ENCODE results near the gene BTBD10. TPM values are rescaled to one million over a fixed set of nuclear protein-coding genes. Genes with fewer than 3 reads are reported as not detected.

Gene BTBD10
- total and polyA plus RNA-seq, 7 donors, result 18.9 to 77.8 (median 43.3) TPM

DNA sequence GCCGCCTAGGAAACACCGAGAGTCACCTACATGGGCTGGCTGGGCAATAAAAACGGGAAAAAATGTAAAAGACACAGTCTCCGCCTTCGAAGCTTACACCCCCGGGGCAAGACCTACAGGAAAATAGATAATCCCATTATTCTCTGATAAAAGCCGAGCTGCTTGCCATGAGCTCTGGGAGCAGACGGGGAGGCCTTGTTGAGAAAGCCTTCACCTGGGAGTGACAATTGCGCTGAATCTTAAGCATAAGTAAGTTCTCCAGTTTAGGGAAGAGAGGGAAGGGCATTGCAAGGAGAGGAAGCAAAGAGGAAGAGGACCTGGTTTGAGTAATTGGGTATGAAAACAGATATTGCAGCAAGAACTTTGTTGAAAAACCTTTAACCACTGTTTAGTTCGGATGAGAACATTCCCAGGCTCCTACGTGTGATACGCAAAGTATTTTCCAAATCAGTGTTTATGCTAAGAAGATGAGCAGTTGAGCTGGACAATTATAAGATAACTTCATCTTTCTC is 813 bp upstream of the BTBD10 start:
- Histone ChIP-seq H3K27me3 (no peaks in the 10 kb centered on the region), H3K27ac (peak overlapping the region; percentile 85 to 92 (median 92)), H3K4me3 (peak overlapping the region; percentile 74 to 92 (median 78)), H3K36me3 (no peaks in the 10 kb centered on the region), H3K9me3 (no peaks in the 10 kb centered on the region), H3K4me1 (peaks cover 0 to 21% (median 14%) of the 10 kb centered on the region in 4 donors)
- no peak for DNase-seq
- TF ChIP-seq POLR2AphosphoS5 (IDR thresholded peaks at IDR 0.05) (no peak), EP300 (IDR thresholded peaks at IDR 0.05) (no peak), POLR2A (IDR thresholded peaks at IDR 0.05) (no peak)
- TF ChIP-seq, protein P1, sequence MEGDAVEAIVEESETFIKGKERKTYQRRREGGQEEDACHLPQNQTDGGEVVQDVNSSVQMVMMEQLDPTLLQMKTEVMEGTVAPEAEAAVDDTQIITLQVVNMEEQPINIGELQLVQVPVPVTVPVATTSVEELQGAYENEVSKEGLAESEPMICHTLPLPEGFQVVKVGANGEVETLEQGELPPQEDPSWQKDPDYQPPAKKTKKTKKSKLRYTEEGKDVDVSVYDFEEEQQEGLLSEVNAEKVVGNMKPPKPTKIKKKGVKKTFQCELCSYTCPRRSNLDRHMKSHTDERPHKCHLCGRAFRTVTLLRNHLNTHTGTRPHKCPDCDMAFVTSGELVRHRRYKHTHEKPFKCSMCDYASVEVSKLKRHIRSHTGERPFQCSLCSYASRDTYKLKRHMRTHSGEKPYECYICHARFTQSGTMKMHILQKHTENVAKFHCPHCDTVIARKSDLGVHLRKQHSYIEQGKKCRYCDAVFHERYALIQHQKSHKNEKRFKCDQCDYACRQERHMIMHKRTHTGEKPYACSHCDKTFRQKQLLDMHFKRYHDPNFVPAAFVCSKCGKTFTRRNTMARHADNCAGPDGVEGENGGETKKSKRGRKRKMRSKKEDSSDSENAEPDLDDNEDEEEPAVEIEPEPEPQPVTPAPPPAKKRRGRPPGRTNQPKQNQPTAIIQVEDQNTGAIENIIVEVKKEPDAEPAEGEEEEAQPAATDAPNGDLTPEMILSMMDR (IDR thresholded peaks at IDR 0.05), result no peak
- intact Hi-C loops (cut with DNase I), result loop anchor here (2.0 to 10.0 kb wide), 5 partner anchors 77 to 249 kb away; partner anchors contain the start of genes BMAL1 and FAR1
- 27 to 32% methylated on average over 12 of the region's 12 CpGs for WGBS, 2 donors

DNA sequence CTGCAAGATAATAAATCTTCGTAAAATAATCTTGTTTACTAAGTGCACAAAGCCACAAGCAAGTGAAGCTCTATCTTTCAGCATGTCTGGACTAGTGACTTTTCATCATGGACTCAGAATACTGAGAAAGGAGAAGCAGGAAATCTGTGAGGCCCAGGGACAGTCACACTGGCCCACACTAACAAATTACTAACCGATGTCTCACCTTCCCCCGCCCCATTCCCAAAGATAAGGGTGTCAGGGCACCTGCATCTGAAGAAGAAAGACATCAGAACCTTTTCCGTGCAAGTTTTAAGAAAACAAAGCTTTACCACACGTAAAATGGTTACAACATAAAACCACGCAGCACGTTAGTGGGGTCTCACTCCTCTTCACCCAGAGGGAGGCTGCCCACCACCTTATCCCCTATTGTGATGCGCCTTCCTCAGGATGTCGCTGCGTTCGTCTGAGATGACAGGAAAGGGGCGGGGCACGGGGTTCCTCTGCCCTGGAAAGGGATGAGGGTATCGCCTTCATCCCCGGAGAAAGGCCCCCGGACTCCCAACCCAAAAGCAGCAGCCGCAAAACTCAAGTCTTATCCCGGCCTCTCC is 616 bp downstream of the BTBD10 start:
- Histone ChIP-seq H3K27me3 (no peaks in the 10 kb centered on the region), H3K9me3 (no peaks in the 10 kb centered on the region), H3K27ac (peak overlapping the region; percentile 85 to 92 (median 92)), H3K36me3 (no peaks in the 10 kb centered on the region), H3K4me1 (peaks cover 0 to 21% (median 14%) of the 10 kb centered on the region in 4 donors), H3K4me3 (peak overlapping the region; percentile 74 to 92 (median 78))
- no peak for TF ChIP-seq EP300 (IDR thresholded peaks at IDR 0.05)
- TF ChIP-seq POLR2AphosphoS5 (IDR thresholded peaks at IDR 0.05), result no peak
- WGBS, 2 donors, result 1% methylated on average over 18 of the region's 18 CpGs
- peak; percentile 78 for DNase-seq
- intact Hi-C loops (cut with DNase I), result loop anchor here (2.0 to 10.0 kb wide), 5 partner anchors 75 to 248 kb away; partner anchors contain the start of genes BMAL1 and FAR1

DNA sequence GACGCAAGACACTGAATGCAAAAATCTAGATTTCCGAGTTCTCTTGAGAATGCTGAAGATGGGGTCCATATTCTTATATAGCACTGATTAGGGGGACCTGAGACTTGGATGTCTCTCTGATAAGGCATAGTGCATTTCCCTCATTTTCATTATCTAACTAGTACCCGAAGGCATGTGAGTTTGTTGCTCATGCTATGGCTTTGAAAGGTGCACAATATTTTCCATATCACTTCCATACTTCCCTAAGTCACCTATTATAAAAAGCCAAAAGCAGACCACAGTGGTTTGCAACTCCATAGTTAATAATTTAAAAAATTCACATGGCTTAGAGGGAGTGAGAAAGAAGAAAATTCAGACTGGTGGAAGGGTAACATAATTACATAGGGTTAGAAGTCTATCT is 1.7 kb downstream of the BTBD10 start:
- TF ChIP-seq, protein P1 (IDR thresholded peaks at IDR 0.05), result no peak
- TF ChIP-seq EP300 (IDR thresholded peaks at IDR 0.05) (no peak), POLR2AphosphoS5 (IDR thresholded peaks at IDR 0.05) (no peak), POLR2A (IDR thresholded peaks at IDR 0.05) (no peak)
- Histone ChIP-seq H3K4me1 (peaks cover 0 to 21% (median 14%) of the 10 kb centered on the region in 4 donors), H3K9me3 (no peaks in the 10 kb centered on the region), H3K27me3 (no peaks in the 10 kb centered on the region), H3K4me3 (no peak overlapping the region), H3K36me3 (no peaks in the 10 kb centered on the region), H3K27ac (no peak overlapping the region)
- DNase-seq, result no peak
- intact Hi-C loops (cut with DNase I), result loop anchor here (5.0 to 10.0 kb wide), 4 partner anchors 74 to 246 kb away; partner anchors contain the start of gene BMAL1
- 85 to 93% methylated on average over 3 of the region's 3 CpGs for WGBS, 2 donors

DNA sequence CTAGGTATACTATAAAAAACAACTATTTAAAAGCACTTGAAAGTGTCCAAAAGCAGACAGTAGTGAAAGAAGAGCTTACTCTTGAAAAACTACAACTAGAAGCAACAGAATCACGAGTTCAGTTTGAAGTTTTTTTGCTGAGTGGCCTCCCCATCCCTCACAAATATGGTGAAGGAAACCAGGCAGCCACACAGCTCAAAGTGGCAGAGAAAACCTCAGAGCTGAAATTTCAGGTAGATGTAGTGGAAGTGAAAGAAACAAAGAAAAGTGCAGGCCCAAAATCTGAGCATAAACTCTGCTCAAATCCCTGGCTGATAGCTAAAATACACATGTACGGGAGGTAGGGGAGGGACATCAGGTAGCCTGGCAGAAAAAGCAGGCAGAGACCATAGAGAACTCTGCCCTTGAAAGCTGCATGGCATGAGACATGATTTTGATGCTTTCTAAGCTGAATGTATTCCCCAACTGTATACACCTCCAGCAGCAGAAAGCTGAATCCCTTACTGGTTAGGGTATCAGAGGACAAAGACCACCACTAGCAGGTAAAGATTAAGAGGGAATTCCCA is 12.1 kb downstream of the BTBD10 start:
- 81 to 91% methylated on average over 2 of the region's 2 CpGs for WGBS, 2 donors
- Histone ChIP-seq H3K4me1 (peaks cover 0 to 20% (median 13%) of the 10 kb centered on the region in 4 donors), H3K4me3 (no peak overlapping the region), H3K9me3 (no peaks in the 10 kb centered on the region), H3K27me3 (no peaks in the 10 kb centered on the region), H3K36me3 (no peaks in the 10 kb centered on the region), H3K27ac (no peak overlapping the region)
- no peak for DNase-seq
- TF ChIP-seq, protein P1 (IDR thresholded peaks at IDR 0.05), result no peak
- TF ChIP-seq POLR2AphosphoS5 (IDR thresholded peaks at IDR 0.05) (no peak), POLR2A (IDR thresholded peaks at IDR 0.05) (no peak), EP300 (IDR thresholded peaks at IDR 0.05) (no peak)
- intact Hi-C loops (cut with DNase I), result no loop called here

DNA sequence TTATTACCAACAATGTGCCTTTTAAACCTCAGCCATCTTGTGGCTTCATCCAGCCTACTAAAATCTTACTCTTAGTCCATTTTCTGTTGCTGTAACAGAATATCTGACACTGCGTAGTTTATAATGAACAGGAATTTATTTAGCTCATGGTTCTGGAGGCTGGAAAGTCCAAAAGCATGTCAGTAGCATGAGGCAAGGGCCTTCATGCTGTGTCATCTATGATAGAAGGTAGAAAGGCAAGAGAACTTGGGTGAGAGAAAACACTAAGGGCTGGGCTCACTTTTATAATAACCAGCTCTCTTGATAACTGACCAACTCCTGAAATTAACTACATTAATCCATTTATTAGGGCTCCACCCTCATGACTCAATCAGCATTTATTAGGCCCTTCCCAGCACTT is 13.5 kb downstream of the BTBD10 start:
- H3K4me3 ChIP-seq, result no peak overlapping the region
- intact Hi-C loops (cut with DNase I), result no loop called here
- no peaks in the 10 kb centered on the region for H3K27me3 ChIP-seq
- peaks cover 0 to 28% (median 14%) of the 10 kb centered on the region in 4 donors for H3K4me1 ChIP-seq
- peak overlapping the region in 1 of 4 donors; percentile 40 for H3K27ac ChIP-seq
- 73 to 99% methylated on average over 1 of the region's 1 CpG for WGBS, 2 donors
- no peak for TF ChIP-seq EP300 (IDR thresholded peaks at IDR 0.05)
- no peak for TF ChIP-seq POLR2A (IDR thresholded peaks at IDR 0.05)
- TF ChIP-seq, protein P1 (IDR thresholded peaks at IDR 0.05), result no peak
- TF ChIP-seq POLR2AphosphoS5 (IDR thresholded peaks at IDR 0.05), result no peak
- H3K36me3 ChIP-seq, result no peaks in the 10 kb centered on the region
- H3K9me3 ChIP-seq, result no peaks in the 10 kb centered on the region
- DNase-seq, result no peak
